ENCODE data around the gene TMEM167B.

The TMEM167B gene

DNA sequence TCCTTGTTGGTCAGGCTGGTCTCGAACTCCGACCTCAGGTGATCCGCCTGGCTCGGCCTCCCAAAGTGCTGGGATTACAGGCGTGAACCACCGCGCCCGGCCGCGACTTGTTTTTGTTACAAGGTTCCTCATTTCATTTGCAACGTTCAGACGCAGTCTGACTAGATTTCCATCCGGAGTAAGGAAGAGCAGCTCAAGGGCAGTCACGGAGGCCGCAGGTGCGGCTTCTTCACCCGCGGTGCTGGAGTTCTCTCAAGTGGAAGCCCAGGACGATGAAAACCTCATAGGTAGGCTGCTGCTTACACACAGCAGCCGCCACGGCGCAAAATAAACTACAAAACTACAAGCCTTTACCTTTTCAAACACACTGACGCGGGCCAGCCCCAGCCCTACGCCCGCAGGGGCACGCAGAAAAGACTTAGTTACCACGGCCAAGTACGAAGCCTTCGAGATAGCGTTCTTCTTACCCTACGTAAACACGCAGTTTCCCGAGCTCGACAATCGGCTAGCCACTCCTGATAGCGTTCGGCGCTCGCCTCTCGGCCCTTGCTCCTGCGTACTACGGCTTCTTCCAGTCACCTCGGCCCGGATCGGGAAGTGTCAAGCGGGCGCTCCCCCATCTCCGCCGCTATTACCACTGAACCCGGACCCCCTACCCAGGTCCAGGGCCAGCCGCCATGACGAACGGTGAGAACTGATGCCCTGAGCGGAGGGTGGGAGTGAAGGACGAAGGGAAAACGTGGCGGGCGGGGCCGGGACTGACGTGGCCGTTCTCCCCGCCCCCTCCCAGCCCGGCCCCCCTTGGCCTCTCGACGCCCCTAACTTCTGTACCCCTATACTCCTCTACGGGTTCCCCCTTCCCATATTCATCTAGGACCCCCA lies at the start of gene TMEM167B:
TSS of gene TMEM167B (plus strand) at position 569 of the 882 bp plus-strand sequence. CDS start at position 678, 109 bp downstream.
- TF ChIP-seq, protein P1, sequence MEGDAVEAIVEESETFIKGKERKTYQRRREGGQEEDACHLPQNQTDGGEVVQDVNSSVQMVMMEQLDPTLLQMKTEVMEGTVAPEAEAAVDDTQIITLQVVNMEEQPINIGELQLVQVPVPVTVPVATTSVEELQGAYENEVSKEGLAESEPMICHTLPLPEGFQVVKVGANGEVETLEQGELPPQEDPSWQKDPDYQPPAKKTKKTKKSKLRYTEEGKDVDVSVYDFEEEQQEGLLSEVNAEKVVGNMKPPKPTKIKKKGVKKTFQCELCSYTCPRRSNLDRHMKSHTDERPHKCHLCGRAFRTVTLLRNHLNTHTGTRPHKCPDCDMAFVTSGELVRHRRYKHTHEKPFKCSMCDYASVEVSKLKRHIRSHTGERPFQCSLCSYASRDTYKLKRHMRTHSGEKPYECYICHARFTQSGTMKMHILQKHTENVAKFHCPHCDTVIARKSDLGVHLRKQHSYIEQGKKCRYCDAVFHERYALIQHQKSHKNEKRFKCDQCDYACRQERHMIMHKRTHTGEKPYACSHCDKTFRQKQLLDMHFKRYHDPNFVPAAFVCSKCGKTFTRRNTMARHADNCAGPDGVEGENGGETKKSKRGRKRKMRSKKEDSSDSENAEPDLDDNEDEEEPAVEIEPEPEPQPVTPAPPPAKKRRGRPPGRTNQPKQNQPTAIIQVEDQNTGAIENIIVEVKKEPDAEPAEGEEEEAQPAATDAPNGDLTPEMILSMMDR (IDR thresholded peaks at IDR 0.05; ENCODE audit: borderline replicate concordance, insufficient read depth, low read depth, low read length), result no peak
- peak within 1 kb of the TSS; percentile 81 for H3K4me3 ChIP-seq (ENCODE audit: low read depth, low read length)

DNA sequence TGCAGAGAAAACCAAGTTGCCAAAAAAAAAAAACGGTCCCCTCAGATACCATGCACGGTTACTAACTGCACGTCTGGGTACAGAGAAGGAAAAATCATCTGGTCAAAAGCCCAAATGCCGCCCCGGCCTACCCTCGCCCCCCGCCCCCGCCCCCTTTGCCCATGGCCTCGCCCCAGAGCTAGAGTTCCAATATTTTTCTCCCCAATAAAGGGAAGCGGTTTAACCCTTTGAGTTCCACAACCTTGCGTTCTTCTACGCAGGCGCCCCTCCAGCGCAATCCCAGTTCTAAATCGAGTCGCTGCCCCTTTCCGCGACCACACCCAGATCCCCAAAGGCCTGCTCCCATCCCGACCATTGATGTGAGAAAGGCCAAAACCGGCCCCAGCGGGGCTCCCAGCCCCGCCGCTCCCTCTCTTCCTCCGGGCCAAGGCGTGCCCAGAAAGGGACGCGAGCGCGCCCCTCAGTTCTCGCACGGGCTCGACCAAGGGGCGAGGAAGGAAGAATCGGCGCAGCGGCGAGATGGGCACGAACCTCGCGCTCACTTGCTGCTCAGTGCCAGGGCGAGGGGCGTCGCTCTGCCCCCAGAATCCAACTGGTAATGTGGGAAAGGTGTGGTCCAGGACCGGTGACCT lies 49.5 kb upstream of the TMEM167B start:
- peak overlapping the region; percentile 100 for H3K4me3 ChIP-seq (ENCODE audit: low read depth, low read length)
- TF ChIP-seq, protein P1 (IDR thresholded peaks at IDR 0.05; ENCODE audit: borderline replicate concordance, insufficient read depth, low read depth, low read length), result no peak

DNA sequence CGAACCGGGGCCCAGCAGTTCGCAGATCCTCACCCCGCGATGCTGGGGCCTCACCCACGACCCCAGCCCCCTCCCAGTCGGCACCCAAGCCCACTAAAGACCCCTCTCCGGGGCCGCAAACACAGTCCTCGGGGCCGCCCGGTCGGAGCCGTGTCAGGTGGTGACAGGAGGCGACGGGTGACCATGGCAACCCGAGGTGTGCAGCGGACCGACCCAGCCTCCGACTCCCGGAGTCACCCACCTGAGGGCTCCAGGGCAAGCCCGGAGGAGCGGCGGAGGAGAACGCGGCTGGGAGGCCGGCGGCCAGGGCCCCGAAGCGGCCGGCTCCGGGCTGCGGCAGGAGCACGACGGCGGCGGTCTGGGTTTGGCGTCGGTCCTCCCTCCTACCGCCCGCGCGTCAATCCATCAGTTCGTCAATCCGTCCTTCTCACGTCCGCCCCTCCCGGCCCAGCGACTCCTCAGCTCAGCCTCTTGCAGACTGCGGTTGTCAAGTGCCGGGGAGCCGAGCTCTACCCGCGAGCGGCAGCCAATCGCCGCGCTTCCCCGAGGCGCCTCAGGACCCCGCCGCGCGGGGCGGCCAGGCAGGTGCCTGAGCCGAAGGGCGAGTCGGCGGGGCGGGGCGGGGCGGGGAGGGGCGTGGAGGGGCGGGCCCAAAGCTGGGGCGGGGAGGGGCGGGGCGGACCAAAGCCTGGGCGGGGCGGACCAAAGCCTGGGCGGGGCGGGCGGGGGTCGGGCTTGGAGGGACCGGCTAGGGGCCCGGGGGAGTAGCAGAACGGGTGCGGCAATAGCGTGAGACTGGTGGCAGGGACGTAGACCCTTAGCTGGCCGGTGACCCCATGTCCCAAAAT lies 48.7 kb upstream of the TMEM167B start, which contains the start of gene WDR47:
TSS of gene WDR47 (minus strand) at position 482 of the 848 bp plus-strand sequence. CDS start 18,590 bp downstream, outside the sequence.
- TF ChIP-seq, protein P1 (IDR thresholded peaks at IDR 0.05; ENCODE audit: borderline replicate concordance, insufficient read depth, low read depth, low read length), result no peak
- H3K4me3 ChIP-seq (ENCODE audit: low read depth, low read length), result peak within 1 kb of the TSS; percentile 100

DNA sequence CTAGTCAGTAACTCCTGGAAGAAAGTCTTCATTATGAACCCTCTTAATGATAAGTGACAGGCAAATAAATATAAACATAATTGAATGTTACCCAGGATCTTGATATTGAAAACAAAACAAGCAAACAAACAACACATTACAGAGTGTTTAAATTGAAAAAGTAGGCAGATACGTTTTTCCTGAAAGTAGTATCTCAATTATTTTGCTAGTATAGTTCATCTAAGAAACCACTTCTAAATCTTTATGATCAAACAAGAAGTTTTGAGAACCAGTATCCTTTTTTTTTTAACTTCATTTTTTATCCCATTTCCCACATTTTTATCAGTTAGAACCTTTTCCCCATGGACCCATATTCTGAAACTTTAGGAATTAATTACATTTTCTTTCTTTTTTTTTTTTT lies 45.0 kb upstream of the TMEM167B start:
- TF ChIP-seq, protein P1 (IDR thresholded peaks at IDR 0.05; ENCODE audit: borderline replicate concordance, insufficient read depth, low read depth, low read length), result no peak
- no peak overlapping the region for H3K4me3 ChIP-seq (ENCODE audit: low read depth, low read length)

DNA sequence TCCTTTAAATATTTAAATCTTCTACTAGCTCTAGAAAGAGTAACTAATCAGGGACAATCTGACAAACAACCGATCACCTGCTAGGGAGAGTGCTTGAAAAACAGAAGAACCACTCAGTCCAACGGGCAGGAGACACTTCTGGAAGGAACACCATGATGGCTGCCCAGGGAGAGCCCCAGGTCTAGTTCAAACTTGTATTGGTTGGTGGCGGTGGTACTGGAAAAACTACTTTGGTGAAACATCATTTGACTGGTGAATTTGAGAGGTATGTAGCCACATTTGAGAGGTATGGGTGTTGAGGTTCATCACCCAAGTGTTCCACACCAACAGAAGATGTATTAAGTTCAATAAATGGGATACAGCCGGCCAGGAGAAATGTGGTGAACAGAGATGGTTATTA lies 43.9 kb upstream of the TMEM167B start:
- TF ChIP-seq, protein P1 (IDR thresholded peaks at IDR 0.05; ENCODE audit: borderline replicate concordance, insufficient read depth, low read depth, low read length), result no peak
- no peak overlapping the region for H3K4me3 ChIP-seq (ENCODE audit: low read depth, low read length)

DNA sequence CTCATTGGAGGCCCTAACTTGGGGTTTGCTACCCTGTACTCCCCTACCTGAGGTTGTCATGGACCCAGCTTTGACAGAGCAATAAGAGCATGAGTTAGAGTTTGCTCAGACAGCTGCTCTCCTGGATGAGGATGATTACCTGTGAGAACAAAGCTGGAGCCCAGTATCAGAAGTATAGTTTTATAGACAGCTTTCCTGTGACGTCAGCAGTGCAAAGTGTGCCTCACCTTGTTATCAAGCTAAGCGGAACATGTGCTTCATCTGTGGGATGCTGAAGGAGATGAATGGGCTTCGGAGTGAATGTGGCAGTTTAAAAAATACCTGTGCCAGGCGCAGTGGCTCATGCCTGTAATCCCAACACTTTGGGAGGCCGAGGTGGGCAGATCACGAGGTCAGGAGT lies 43.2 kb upstream of the TMEM167B start:
- no peak overlapping the region for H3K4me3 ChIP-seq (ENCODE audit: low read depth, low read length)
- TF ChIP-seq, protein P1 (IDR thresholded peaks at IDR 0.05; ENCODE audit: borderline replicate concordance, insufficient read depth, low read depth, low read length), result no peak

Data from GM12875 (cell line).